Measurements from ENCODE around the gene PODN.

PODN gene

DNA sequence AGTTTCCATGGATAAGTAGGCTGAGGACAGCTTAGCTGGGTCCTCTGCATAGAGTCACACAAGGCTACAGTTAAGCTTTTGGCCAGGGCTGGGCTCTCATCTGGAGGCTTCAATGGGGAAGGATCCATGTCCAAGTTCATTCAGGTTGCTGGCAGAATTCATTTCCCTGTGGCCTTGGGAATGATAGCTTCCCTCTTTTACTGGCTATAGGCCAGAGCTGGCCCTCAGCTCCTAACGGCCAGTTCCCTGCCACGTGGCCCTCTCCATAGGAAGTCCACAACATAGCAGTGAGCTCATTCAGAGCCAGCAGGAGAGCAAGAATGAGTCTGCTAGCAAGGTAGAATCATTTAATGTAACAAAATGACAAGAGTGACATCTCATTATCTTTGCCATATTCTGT is 15.1 kb upstream of the PODN start:
- Histone ChIP-seq H3K79me2 (ENCODE audit: insufficient read depth, low read depth) (no peaks in the 10 kb centered on the region), H3K27me3 (ENCODE audit: insufficient read depth, low read depth) (no peaks in the 10 kb centered on the region)

DNA sequence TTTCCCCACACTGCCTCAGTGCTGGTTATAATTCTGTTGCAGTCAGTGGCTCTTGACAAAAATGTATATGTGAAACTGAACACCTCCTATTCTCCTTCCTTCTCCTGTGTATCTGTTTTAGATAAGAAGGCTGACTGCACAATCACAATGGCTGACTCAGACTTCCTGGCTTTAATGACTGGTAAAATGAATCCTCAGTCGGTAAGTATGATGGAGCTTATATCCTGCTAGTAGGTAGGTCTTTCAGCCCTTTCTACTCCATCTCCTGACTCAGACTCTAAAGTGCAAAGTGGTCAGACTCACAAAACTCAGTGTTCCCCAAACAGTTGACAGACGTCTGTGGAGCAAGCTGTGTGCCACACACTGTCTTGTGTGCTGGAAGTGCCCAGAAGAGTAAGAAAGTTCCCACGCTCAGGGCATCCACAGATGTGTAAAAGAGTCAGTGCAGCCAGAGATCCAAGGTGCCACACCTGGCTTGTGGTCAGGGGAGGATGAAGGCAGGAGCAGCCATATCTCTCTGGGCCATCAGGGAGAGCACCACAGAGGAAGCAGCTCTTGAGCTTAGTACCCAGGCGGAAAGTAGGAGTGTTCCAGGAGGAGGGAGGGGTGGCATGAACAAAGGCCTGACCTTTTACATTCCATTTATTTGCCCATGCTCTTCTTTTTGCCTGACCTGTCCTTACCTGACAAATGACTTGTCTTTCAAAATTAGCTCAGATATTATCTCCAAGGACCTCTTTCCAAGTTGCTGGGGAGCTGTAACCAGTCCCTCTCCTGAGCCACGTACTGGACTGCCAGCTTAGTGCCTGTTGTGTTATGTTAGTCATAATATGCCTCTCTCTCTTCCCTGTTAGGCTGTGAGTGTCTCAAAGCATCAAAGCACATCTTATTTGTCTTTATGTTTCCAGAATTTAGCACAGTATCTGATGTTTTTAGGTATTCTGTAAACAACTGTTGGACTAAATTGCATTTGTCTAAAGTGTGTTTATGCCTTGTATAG is 14.0 kb upstream of the PODN start:
- Histone ChIP-seq H3K4me2 (no peak overlapping the region), H3K27ac (no peak overlapping the region), H3K27me3 (ENCODE audit: insufficient read depth, low read depth) (no peaks in the 10 kb centered on the region)

More for the DNA sequence above, 15.1 kb upstream of the PODN start:
- no peak overlapping the region for H3K4me3 ChIP-seq (IDR thresholded peaks at IDR 0.05; ENCODE audit: insufficient read depth, low read depth, low read length)
- H3K27ac ChIP-seq: no peak overlapping the region
- H3K36me3 ChIP-seq (ENCODE audit: insufficient read depth): no peaks in the 10 kb centered on the region
- H3K9ac ChIP-seq: no peak overlapping the region
- TF ChIP-seq, protein P1, sequence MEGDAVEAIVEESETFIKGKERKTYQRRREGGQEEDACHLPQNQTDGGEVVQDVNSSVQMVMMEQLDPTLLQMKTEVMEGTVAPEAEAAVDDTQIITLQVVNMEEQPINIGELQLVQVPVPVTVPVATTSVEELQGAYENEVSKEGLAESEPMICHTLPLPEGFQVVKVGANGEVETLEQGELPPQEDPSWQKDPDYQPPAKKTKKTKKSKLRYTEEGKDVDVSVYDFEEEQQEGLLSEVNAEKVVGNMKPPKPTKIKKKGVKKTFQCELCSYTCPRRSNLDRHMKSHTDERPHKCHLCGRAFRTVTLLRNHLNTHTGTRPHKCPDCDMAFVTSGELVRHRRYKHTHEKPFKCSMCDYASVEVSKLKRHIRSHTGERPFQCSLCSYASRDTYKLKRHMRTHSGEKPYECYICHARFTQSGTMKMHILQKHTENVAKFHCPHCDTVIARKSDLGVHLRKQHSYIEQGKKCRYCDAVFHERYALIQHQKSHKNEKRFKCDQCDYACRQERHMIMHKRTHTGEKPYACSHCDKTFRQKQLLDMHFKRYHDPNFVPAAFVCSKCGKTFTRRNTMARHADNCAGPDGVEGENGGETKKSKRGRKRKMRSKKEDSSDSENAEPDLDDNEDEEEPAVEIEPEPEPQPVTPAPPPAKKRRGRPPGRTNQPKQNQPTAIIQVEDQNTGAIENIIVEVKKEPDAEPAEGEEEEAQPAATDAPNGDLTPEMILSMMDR (conservative IDR thresholded peaks at IDR 0.05; ENCODE audit: low read depth, low read length): no peak
- no peaks in the 10 kb centered on the region for H3K4me1 ChIP-seq (ENCODE audit: low read depth, poor library complexity, severe bottlenecking)
- no peaks in the 10 kb centered on the region for H4K20me1 ChIP-seq (ENCODE audit: insufficient read depth)
- no peak overlapping the region for H2AFZ ChIP-seq (ENCODE audit: low read depth)
- H3K4me2 ChIP-seq: no peak overlapping the region

DNA sequence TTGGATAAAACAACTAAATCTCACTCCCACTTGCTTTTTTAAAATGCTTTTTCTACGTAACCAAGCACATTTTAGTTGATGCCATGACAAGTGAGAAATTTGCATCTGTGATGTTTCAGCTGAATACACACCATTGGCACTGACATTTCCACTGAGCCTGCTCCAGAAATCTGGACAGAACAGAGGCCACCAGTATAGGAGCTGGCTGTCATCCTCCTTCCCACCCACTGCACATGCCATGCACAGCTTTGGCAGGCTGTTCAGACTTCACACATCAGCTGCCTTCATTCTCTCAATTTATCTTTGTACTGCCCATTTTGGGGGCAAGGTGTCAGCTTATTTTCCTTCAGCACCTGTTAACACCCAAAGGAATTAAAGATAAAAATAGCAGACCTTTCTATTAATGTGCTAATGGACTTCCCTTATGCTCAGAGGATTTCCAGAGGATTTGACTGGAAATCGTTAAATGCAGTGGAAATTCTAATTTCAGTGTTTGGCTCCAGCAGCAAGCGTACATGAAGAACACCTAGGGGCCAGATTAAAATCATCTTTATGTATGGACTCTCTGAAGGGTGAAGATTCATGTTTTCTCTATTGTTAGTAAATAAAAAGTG is 12.9 kb upstream of the PODN start:
- H3K27me3 ChIP-seq (ENCODE audit: insufficient read depth, low read depth): no peaks in the 10 kb centered on the region
- no peak overlapping the region for H3K9ac ChIP-seq
- no peak overlapping the region for H3K27ac ChIP-seq
- H3K79me2 ChIP-seq (ENCODE audit: insufficient read depth, low read depth): no peaks in the 10 kb centered on the region
- no peak overlapping the region for H3K4me2 ChIP-seq
- H4K20me1 ChIP-seq (ENCODE audit: insufficient read depth): no peaks in the 10 kb centered on the region
- H3K4me1 ChIP-seq (ENCODE audit: low read depth, poor library complexity, severe bottlenecking): no peaks in the 10 kb centered on the region
- no peak overlapping the region for H2AFZ ChIP-seq (ENCODE audit: low read depth)
- H3K36me3 ChIP-seq (ENCODE audit: insufficient read depth): no peaks in the 10 kb centered on the region
- H3K4me3 ChIP-seq (IDR thresholded peaks at IDR 0.05; ENCODE audit: insufficient read depth, low read depth, low read length): no peak overlapping the region
- TF ChIP-seq, protein P1 (conservative IDR thresholded peaks at IDR 0.05; ENCODE audit: low read depth, low read length): no peak

More for the DNA sequence above, 14.0 kb upstream of the PODN start:
- no peaks in the 10 kb centered on the region for H3K36me3 ChIP-seq (ENCODE audit: insufficient read depth)
- H3K79me2 ChIP-seq (ENCODE audit: insufficient read depth, low read depth): no peaks in the 10 kb centered on the region
- no peak overlapping the region for H3K4me3 ChIP-seq (IDR thresholded peaks at IDR 0.05; ENCODE audit: insufficient read depth, low read depth, low read length)
- TF ChIP-seq, protein P1 (conservative IDR thresholded peaks at IDR 0.05; ENCODE audit: low read depth, low read length): no peak
- no peak overlapping the region for H3K9ac ChIP-seq
- no peaks in the 10 kb centered on the region for H3K4me1 ChIP-seq (ENCODE audit: low read depth, poor library complexity, severe bottlenecking)
- H4K20me1 ChIP-seq (ENCODE audit: insufficient read depth): no peaks in the 10 kb centered on the region
- H2AFZ ChIP-seq (ENCODE audit: low read depth): no peak overlapping the region

DNA sequence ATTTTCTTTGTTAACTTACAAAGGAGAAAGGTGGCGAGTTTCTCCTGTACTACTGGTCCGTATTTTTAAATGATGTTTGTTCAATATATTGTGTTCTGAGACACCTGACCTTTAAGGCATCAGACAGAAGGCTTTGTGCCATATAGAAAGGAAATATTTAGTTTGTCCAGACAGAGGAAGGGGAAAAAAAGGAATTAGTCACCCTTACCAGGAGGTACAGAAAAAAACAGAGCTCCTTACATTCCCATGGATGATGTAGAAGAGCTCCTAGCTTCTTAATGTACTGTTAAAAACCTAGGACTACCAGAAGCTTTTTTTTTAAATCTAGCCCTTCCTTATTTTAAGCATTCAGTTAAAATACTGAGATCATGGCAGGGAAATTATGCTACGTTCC is 12.4 kb upstream of the PODN start:
- TF ChIP-seq, protein P1 (conservative IDR thresholded peaks at IDR 0.05; ENCODE audit: low read depth, low read length): no peak
- Histone ChIP-seq H3K79me2 (ENCODE audit: insufficient read depth, low read depth) (no peaks in the 10 kb centered on the region), H3K27ac (no peak overlapping the region), H3K9ac (no peak overlapping the region), H3K4me2 (no peak overlapping the region), H3K4me1 (ENCODE audit: low read depth, poor library complexity, severe bottlenecking) (no peaks in the 10 kb centered on the region), H3K4me3 (IDR thresholded peaks at IDR 0.05; ENCODE audit: insufficient read depth, low read depth, low read length) (no peak overlapping the region), H3K36me3 (ENCODE audit: insufficient read depth) (no peaks in the 10 kb centered on the region), H3K27me3 (ENCODE audit: insufficient read depth, low read depth) (no peaks in the 10 kb centered on the region), H2AFZ (ENCODE audit: low read depth) (no peak overlapping the region), H4K20me1 (ENCODE audit: insufficient read depth) (no peaks in the 10 kb centered on the region)
